NCI-H345 treated with DMSO at 0.1 percent for 48 hours (cell line): Measurements from ENCODE around the gene DAAM1.

Experiments used
- DNase-seq: peaks from one replicate; lab custom pipeline; 2025; ENCODE audit not compliant: unreplicated experiment; lab: John Stamatoyannopoulos, UW

Gene DAAM1

DNA sequence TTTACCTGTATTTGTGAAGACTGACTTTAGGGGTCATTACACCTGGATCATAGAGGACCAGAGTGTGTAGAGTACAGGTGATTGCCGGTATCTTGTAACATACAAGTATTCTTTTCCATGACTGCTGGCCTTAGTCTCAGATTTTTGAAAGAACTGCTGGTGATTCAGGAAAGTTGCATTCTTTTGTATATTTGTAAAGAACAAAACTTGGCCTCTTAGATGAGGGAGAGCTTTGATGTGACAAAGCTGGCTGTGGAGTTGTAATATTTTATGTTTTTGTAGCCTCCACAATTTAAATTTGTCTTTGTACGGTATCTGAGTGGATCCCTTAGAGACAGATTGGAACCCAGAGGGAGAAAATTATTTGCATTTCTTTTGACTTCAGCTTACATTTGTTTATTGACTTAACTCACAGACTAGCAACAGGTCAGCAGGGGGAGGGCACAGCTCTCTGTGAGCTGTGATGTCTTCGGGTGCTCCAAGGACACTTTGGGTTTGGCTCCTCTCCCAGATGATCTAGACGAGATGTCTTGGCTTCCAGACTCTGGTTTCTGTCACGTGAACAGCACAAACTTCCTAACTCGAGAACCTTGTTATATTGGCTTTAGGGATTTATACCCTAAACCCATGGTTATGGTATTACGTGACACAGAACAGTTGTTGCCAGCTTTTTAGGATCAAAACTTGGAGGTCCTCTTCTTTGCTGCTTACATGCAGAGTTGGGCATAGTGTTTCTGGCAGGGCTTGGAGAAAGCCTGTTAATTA is 65.9 kb downstream of the DAAM1 start:
- DNase-seq, result no peak

DNA sequence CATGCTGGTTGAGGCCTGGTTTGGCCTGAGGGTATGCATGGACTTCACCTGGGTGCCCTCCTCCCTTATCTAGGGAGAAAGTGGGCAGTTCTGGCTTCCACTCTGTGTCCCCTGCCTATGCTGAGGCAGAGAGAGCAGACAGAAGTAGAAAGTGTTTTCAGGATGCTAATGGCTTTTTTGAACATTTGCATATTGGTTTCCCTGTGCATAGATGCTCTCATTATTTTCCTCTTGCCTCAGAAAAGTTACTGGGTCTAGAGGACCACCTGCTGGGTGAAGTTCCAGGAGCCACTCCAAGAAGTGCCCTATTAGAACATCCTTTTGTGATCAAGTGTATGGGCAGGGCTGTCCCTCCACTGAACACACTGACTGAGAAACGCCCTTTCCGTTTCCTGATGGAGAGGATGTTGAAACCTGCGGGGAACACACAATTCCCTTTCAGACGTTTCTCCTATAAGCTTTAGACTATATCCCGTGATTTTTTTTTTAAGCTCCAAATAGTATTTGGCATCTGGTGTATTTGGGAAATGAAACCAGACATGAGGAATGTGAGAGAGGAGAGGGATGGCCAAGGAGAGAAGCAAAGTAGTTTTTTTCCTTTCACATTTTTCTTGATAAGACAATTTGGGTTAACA is 66.6 kb downstream of the DAAM1 start:
- peak; percentile 17 for DNase-seq

DNA sequence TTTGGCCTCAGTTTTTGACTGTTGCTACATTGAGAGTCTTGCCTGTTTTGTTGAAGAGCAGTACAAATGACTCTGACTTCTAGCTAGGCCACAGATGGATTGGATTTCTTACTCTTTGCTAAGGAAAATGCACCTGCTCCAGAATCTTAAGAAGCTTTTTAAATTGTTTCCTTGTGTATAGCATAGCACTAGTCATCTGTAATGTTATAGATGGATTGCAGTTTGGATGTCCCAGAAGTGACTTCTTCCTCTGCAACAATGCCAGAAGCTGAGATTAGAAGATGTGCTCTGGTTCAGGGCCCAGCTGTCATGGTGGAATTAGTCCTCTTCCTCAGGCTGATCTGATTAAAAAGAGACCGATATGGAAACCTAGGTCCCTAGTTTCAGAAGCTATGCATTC is 67.9 kb downstream of the DAAM1 start:
- no peak for DNase-seq

- no peak for DNase-seq
Observed at GRCh38 chr14:59261334-59261733, 72.9 kb downstream of the DAAM1 start.

DNA sequence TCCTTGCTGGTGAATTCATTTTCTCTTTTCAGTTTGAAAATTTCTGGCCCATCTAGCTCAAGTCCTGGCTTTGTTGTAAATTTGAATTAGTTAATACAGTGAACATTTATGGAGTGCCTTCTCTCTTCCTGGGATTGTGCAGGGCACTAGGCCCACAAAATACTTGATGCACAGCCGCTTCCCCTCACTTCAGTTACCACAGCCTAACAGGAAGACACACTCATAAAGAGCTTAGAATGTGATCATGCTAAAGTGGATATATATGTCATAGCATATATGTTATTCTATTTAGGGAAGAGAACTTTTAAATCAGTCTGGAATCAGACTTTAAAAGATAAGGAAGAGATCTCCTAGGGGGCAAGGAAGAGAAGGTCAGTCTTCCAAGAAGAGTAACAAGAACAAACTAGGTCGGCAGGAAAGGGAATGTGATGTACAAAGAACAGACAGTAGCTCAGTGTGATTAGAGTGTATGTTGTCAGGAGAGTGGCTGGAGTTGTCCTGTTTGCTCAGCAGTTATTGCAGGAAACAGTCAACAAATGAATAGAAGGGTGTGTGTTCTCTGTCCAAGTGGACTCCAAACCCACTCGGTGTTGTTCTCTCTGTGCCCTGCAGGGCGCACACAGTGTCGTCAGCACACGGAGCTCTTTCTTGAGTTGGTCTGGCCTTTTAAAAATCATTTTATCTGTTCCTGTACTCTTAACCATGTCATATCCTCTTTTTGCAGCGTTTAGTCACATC is 74.4 kb downstream of the DAAM1 start:
- DNase-seq, result no peak

DNA sequence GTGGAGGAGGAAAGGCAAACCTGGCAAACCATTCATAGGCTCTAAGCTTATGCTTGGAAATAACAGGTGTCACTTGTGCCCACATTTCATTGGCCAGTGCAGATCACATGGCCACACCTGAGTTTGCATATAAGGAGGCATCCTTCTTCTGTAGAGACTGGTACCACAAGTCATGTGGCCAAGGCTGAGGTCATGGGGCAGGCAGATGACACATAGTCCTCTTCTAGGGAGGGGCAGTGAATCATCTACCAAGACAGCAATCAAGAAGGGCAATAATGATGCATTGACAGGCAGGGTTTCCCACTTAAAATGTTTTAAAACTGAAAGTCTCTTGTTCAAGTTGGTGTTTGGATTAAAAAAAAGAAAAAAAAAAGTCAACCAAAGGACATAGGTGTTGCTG is 77.3 kb downstream of the DAAM1 start:
- DNase-seq, result no peak

DNA sequence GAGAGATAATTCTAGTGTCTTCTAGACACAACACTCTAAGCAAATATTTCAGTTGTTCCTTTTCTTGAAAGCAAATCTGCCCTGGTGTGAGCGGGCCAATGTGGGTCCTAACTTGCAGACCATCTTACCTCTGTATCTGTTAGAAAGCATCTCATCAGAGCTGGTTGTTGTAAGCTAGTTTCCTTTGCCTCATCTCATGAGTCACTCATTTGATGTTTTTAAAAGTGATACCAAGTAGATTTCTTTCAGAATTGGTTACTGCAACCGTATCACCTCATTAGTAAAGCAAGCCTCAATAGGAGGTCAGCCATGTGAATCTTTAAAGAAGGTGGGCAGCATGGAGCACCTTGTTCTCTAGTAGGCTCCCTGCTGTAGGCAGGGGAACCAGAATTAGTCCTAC is 78.6 kb downstream of the DAAM1 start:
- no peak for DNase-seq

GRCh38 chr14:59268011-59268410 is 79.5 kb downstream of the DAAM1 start:
- no peak for DNase-seq

- no peak for DNase-seq
Observed at GRCh38 chr14:59268858-59269257, 80.4 kb downstream of the DAAM1 start.

DNA sequence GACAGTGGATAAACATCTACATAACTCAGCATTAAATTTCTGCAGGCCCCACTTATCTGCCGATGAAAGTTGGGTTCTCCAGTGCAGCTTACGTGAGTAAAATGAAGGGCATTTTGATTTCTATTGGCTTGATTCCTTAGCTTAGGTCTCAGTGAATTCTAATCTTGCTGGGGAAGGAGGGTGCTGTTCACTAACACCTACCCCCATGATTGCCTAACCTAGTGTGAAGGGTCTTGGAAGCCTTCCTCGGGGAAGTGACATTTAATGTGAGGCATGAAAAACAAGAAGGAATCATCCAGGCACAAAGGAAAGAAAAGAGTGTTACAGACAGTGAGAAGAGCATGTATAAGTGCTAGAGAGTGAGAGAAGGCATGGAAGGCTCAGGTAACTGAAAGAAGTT is 81.0 kb downstream of the DAAM1 start:
- DNase-seq, result no peak

DNA sequence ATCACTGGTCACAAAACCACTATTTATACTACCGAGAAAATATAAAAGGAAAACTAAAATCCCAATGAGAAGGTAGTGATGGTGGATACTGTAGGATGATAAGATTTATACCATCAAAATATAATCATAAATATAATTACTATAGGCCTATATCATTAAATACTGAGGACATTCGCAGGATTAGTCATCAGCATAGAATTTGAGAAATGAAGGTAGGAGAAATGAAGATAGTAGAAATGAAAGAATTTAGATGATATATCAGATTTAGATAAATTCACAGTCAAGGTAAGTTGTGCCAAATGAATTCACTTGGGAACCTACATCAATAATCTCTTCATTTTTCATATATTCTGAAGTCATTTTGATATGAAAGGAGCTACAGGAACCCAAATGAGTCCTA is 82.8 kb downstream of the DAAM1 start:
- no peak for DNase-seq

DNA sequence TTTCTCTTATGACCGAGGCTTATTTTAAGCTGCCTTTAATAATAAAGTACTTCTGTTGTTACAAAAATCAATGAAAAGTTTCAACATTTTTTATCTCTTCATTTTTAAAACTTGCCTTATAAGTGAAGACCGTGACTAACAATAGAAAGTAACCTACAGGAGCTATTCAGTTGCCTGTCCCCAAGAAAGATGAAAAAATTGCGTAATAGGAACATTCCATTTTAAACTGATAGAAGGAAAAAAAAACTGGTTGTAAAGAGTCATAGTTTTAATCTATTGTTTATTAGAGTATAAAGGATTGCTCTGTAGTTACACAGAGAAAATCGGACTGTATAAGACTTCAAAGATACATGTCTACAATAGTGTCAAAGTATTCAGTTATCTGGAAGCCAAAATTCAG is 83.3 kb downstream of the DAAM1 start:
- DNase-seq, result no peak

GRCh38 chr14:59272633-59273032 is 84.2 kb downstream of the DAAM1 start:
- no peak for DNase-seq

- no peak for DNase-seq
Observed at GRCh38 chr14:59273737-59274136, 85.3 kb downstream of the DAAM1 start.

- no peak for DNase-seq
Observed at GRCh38 chr14:59274991-59275391, 86.5 kb downstream of the DAAM1 start.

- DNase-seq, result no peak
Observed at GRCh38 chr14:59275668-59276067, 87.2 kb downstream of the DAAM1 start.

- DNase-seq, result no peak
Observed at GRCh38 chr14:59276235-59276634, 87.8 kb downstream of the DAAM1 start.

DNA sequence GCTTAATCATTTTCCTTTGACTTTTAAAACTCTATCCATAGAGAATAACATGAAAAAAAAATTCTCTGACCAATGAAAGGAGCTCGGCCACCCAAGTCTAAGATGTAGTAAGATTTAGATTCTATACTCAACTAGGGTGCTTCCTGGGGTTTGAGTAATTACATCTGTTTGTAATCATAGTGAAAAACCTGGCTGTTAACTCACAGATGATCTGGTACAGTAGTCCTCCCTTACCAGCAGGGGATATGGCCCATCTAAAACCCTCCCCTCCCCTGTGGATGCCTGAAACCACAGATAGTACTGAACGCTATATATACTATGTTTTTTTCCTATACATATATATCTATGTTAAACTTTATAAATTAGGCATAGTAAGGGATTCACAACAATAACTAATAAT is 89.2 kb downstream of the DAAM1 start:
- DNase-seq, result no peak

DNA sequence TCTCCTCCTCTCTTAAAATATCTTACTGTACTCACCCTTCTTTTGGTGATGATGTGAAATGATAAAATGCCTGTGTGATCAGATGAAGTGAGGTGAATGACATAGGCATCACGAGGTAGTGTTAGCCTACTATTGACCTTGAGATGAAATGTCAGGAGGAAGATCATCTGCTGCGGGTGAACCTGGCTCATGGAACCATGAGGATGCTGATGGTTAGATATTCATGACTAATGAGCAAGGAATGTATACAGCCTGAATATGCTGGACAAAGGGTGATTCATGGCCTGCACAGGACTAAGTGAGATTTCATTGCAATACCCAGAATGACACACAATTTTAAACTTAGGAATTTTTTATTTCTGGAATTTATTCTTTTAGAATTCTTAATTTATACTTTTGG is 89.6 kb downstream of the DAAM1 start:
- no peak for DNase-seq

GRCh38 chr14:59280961-59281360 is 92.5 kb downstream of the DAAM1 start:
- no peak for DNase-seq

DNA sequence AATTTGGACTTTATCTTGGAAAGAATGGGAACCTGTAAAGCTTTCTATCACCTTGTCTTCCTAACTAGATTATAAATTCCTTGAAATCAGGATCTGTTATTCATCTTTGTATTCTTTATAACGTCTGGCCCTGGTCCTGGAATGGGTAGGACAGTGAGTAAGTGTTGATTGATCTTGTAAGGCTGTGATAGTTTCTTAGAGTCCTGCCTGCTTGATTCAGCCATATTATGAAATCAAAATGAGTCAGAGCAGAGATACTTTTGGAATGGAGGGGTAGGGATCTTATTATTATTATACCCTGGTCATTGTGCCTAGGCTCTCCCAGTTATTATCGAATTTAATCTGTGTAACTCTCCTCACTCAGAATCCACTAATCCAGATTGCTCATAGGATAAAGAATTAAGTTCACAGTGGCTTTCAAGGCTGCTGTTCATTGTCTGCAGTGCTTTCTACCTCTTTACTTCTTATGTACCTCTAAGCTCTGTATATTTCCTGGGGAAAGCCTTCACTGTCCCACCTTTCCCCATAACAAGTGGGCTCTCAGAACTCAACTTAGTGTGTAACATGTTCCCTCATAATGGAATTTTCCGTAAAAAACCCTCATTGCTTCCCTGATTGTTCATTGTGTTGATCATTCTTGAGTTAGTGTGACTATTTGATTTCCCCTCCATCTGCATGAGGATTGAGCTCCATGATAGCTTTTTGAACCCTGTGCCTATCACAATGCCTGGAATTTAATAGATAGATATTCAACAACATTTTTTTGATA is 93.3 kb downstream of the DAAM1 start:
- DNase-seq, result no peak
